ENCODE measurements around the gene INIP. TPM values are rescaled to one million over a fixed set of nuclear protein-coding genes. Genes with fewer than 3 reads are reported as not detected.
"Not testable (repeated sequence)": the region's sequence is repeated elsewhere in the genome, so short reads cannot be mapped to it uniquely, and the experiment has no call there.

The INIP gene
- total and polyA plus RNA-seq, 9 of the 15 experiments (the other 6 are each of a cell fraction or from before 2014, with no cell fraction given): 11.9 to 87.9 (median 37.3) TPM

- 13% methylated on average over 4 of the region's 4 CpGs for WGBS (ENCODE audit: insufficient coverage, low coverage, missing lambda C conversion rate)
- H3K36me3 ChIP-seq (ENCODE audit: control insufficient read depth, insufficient read depth, low read length); H2AFZ ChIP-seq (ENCODE audit: low read depth, low read length); H3K9me1 ChIP-seq (ENCODE audit: control insufficient read depth, insufficient read depth, low read length); in situ Hi-C loops (cut with MboI); DNase-seq (ENCODE audit: extremely low read depth in 1 of 4, low spot score in 3 of 4); H3K9me3 ChIP-seq (replicated peaks; ENCODE audit: control insufficient read depth, insufficient read depth, low read depth, low read length); H3K4me1 ChIP-seq (replicated peaks in 1 of 2; ENCODE audit: control insufficient read depth in 2 of 2, insufficient read depth in 2 of 2, low read length in 2 of 2); H3K27me3 ChIP-seq (ENCODE audit: control insufficient read depth in 2 of 2, insufficient read depth in 2 of 2, low read length in 2 of 2); CTCF ChIA-PET (ENCODE audit: low intra/inter-chr PET ratio); H3K9ac ChIP-seq (ENCODE audit: insufficient read depth in 1 of 2, low read depth in 2 of 2, low read length in 2 of 2); FAIRE-seq; H3K4me3 ChIP-seq; H4K20me1 ChIP-seq (replicated peaks; ENCODE audit: control insufficient read depth, insufficient read depth, low read length); H3K79me2 ChIP-seq (ENCODE audit: control insufficient read depth, insufficient read depth, low read length); H3K27ac ChIP-seq (ENCODE audit: extremely low read depth, low read depth, low read length); ATAC-seq; BruUV-seq (replicated peaks); H3K4me2 ChIP-seq (ENCODE audit: insufficient read depth, low read length): not testable (repeated sequence)
- POLR2A ChIA-PET: interaction anchor here (0.6 kb wide), 1 partner anchor 389 kb away, joined by 3 read pairs; no protein-coding TSS in a partner anchor
- intact Hi-C loops (cut with micrococcal nuclease): loop anchor here (10.0 kb wide), 1 partner anchor 232 kb away; no protein-coding TSS in a partner anchor
- peak; percentile 90 for TF ChIP-seq ZNF146 (CRISPR knock-in tag; IDR thresholded peaks at IDR 0.05; ENCODE audit: unreplicated experiment)
Observed at GRCh38 chr9:112673221-112673620, 44.7 kb downstream of the INIP start.

DNA sequence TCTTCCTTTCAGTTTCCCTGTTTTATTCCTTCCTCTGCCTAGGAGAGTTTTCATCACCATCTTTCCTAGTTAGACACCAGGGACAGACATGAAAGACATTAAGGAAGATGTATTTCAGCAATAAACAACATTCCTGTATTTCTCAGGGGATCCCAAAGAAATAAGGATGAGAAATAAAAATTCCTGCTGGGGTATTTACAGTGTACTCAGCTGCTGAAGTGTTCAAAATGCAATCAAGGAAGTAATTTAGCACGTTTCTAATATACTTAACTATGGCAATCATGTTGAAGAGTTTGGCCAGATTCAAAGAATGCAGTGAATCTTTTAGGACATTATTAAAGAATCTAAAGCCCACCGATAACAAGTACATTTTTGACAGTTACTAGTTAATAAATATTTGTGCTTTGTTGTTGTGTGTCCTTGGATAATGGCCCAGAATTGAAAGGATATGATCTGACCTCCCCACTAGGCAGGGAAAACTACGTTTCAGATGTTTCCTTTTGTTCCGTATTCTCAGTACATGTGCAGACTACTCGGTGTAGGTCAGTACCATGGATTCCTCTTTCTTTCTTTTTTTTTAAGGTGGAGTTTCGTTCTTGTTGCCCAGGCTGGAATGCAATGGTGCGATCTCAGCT lies 46.8 kb downstream of the INIP start:
- WGBS (ENCODE audit: insufficient coverage, low coverage, missing lambda C conversion rate): 50% methylated on average over 6 of the region's 7 CpGs
- Histone ChIP-seq H3K9me1 (ENCODE audit: control insufficient read depth, insufficient read depth, low read length) (no peaks in the 10 kb centered on the region), H3K27ac (ENCODE audit: extremely low read depth, low read depth, low read length) (no peak overlapping the region), H3K9ac (ENCODE audit: insufficient read depth in 1 of 2, low read depth in 2 of 2, low read length in 2 of 2) (no peak overlapping the region), H3K9me3 (replicated peaks; ENCODE audit: control insufficient read depth, insufficient read depth, low read depth, low read length) (no peaks in the 10 kb centered on the region), H3K4me1 (replicated peaks in 1 of 2; ENCODE audit: control insufficient read depth in 2 of 2, insufficient read depth in 2 of 2, low read length in 2 of 2) (no peaks in the 10 kb centered on the region; a peak in 1 of 5 replicates), H3K79me2 (ENCODE audit: control insufficient read depth, insufficient read depth, low read length) (no peaks in the 10 kb centered on the region), H4K20me1 (replicated peaks; ENCODE audit: control insufficient read depth, insufficient read depth, low read length) (no peaks in the 10 kb centered on the region), H2AFZ (ENCODE audit: low read depth, low read length) (no peak overlapping the region), H3K4me2 (ENCODE audit: insufficient read depth, low read length) (no peak overlapping the region), H3K36me3 (ENCODE audit: control insufficient read depth, insufficient read depth, low read length) (no peaks in the 10 kb centered on the region), H3K4me3 (no peak overlapping the region), H3K27me3 (ENCODE audit: control insufficient read depth in 2 of 2, insufficient read depth in 2 of 2, low read length in 2 of 2) (0 out of 5 replicates have a peak, but pooled peaks cover 0 to 2% of the 10 kb centered on the region in 2 experiments)
- DNase-seq (ENCODE audit: extremely low read depth in 1 of 4, low spot score in 3 of 4) (no peak), FAIRE-seq (no peak), ATAC-seq (no peak)
- POLR2A ChIA-PET: interaction anchor here (1.0 kb wide), 1 partner anchor 8 kb away, joined by 4 read pairs; no protein-coding TSS in a partner anchor
- CTCF ChIA-PET (ENCODE audit: low intra/inter-chr PET ratio): no interaction called here
- in situ Hi-C loops (cut with MboI): no loop called here
- intact Hi-C loops (cut with micrococcal nuclease): loop anchor here (10.0 kb wide), 1 partner anchor 234 kb away; no protein-coding TSS in a partner anchor
- TF ChIP-seq NONO (IDR thresholded peaks at IDR 0.05; ENCODE audit: low read depth in 2 of 2, low read length in 1 of 2): no peak
- TF ChIP-seq NCOR1 (IDR thresholded peaks at IDR 0.05): no peak
- no peak for TF ChIP-seq SIN3A (IDR thresholded peaks at IDR 0.05; ENCODE audit: borderline replicate concordance in 2 of 2, control insufficient read depth in 1 of 2, low read depth in 2 of 2, low read length in 2 of 2)
- no peak for TF ChIP-seq MYNN (IDR thresholded peaks at IDR 0.05)
- no peak for TF ChIP-seq MYNN (CRISPR knock-in tag; IDR thresholded peaks at IDR 0.05)
- no peak for TF ChIP-seq CTBP1 (IDR thresholded peaks at IDR 0.05; ENCODE audit: borderline replicate concordance)
- TF ChIP-seq, protein P1, sequence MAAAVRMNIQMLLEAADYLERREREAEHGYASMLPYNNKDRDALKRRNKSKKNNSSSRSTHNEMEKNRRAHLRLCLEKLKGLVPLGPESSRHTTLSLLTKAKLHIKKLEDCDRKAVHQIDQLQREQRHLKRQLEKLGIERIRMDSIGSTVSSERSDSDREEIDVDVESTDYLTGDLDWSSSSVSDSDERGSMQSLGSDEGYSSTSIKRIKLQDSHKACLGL (CRISPR knock-in tag; IDR thresholded peaks at IDR 0.05; ENCODE audit: borderline replicate concordance, poor library complexity, severe bottlenecking): no peak
- no peak for TF ChIP-seq POLR2G (IDR thresholded peaks at IDR 0.05; ENCODE audit: low read depth, low read length)
- no peak for TF ChIP-seq ZNF586 (CRISPR knock-in tag; conservative IDR thresholded peaks at IDR 0.05)
- no peak for TF ChIP-seq HNRNPUL1 (IDR thresholded peaks at IDR 0.05; ENCODE audit: low read length)
- TF ChIP-seq SNAPC5 (CRISPR knock-in tag; IDR thresholded peaks at IDR 0.05): no peak
- no peak for TF ChIP-seq FIP1L1 (IDR thresholded peaks at IDR 0.05; ENCODE audit: low read depth, low read length, poor library complexity, severe bottlenecking)
- TF ChIP-seq GABPB1 (CRISPR knock-in tag; IDR thresholded peaks at IDR 0.05): no peak
- TF ChIP-seq ZNF77 (CRISPR knock-in tag; IDR thresholded peaks at IDR 0.05): no peak
- no peak for TF ChIP-seq ZNF175 (CRISPR knock-in tag; IDR thresholded peaks at IDR 0.05; ENCODE audit: low read depth)
- BruUV-seq (replicated peaks): no TSS peak
